ENCODE measurements around the gene ERAP2.
A peak's percentile ranks its signal among the peaks of the same experiment; 100 is the strongest.

The ERAP2 gene

GRCh38 chr5:96935559-96936430 is 59.5 kb downstream of the ERAP2 start, which contains the start of gene LNPEP:
Gene LNPEP (plus strand): TSS chr5:96936080. CDS start chr5:96936156, 76 bp downstream.
- peak; percentile 96 for DNase-seq (ENCODE audit: low read depth)
- peak within 1 kb of the TSS; percentile 80 for H3K4me3 ChIP-seq (ENCODE audit: low read depth, low read length)
- TF ChIP-seq CTCF (IDR thresholded peaks at IDR 0.05; ENCODE audit: control insufficient read depth, extremely low read depth, insufficient read depth): no peak

GRCh38 chr5:96936431-96937320 is 60.4 kb downstream of the ERAP2 start:
- no peak for DNase-seq (ENCODE audit: low read depth)
- peak overlapping the region; percentile 80 for H3K4me3 ChIP-seq (ENCODE audit: low read depth, low read length)
- TF ChIP-seq CTCF (IDR thresholded peaks at IDR 0.05; ENCODE audit: control insufficient read depth, extremely low read depth, insufficient read depth): no peak

GRCh38 chr5:96940586-96940985 is 64.3 kb downstream of the ERAP2 start:
- H3K4me3 ChIP-seq (ENCODE audit: low read depth, low read length): no peak overlapping the region
- DNase-seq (ENCODE audit: low read depth): no peak
- no peak for TF ChIP-seq CTCF (IDR thresholded peaks at IDR 0.05; ENCODE audit: control insufficient read depth, extremely low read depth, insufficient read depth)

GRCh38 chr5:96941140-96941539 is 64.8 kb downstream of the ERAP2 start:
- no peak for DNase-seq (ENCODE audit: low read depth)
- H3K4me3 ChIP-seq (ENCODE audit: low read depth, low read length): no peak overlapping the region
- no peak for TF ChIP-seq CTCF (IDR thresholded peaks at IDR 0.05; ENCODE audit: control insufficient read depth, extremely low read depth, insufficient read depth)

GRCh38 chr5:96942078-96942477 is 65.8 kb downstream of the ERAP2 start:
- H3K4me3 ChIP-seq (ENCODE audit: low read depth, low read length): no peak overlapping the region
- DNase-seq (ENCODE audit: low read depth): no peak
- TF ChIP-seq CTCF (IDR thresholded peaks at IDR 0.05; ENCODE audit: control insufficient read depth, extremely low read depth, insufficient read depth): no peak

- no peak overlapping the region for H3K4me3 ChIP-seq (ENCODE audit: low read depth, low read length)
- no peak for TF ChIP-seq CTCF (IDR thresholded peaks at IDR 0.05; ENCODE audit: control insufficient read depth, extremely low read depth, insufficient read depth)
- no peak for DNase-seq (ENCODE audit: low read depth)
Measured at GRCh38 chr5:96942911-96943310, 66.6 kb downstream of the ERAP2 start.

Measured in LNCaP clone FGC (cell line).